Esophagus mucosa (tissue), 1 donor: ENCODE measurements around the gene GBX2. TPM values are rescaled to one million over a fixed set of nuclear protein-coding genes. Genes with fewer than 3 reads are reported as not detected.

ENCODE experiments used
- ATAC-seq: fragments of 200-7000 bp; cut with Tn5 transposase; one replicate; pipeline ENCODE4 v1.9.1; 2020
- total RNA-seq: library from RNA; stranded (reverse); gene quantifications from one replicate; pipeline ENCODE4 v1.2.4, GENCODE V29; 2023
- donor health status: DM: yes; HTN: yes; CAD: no.

Gene GBX2
- not detected for total RNA-seq

DNA sequence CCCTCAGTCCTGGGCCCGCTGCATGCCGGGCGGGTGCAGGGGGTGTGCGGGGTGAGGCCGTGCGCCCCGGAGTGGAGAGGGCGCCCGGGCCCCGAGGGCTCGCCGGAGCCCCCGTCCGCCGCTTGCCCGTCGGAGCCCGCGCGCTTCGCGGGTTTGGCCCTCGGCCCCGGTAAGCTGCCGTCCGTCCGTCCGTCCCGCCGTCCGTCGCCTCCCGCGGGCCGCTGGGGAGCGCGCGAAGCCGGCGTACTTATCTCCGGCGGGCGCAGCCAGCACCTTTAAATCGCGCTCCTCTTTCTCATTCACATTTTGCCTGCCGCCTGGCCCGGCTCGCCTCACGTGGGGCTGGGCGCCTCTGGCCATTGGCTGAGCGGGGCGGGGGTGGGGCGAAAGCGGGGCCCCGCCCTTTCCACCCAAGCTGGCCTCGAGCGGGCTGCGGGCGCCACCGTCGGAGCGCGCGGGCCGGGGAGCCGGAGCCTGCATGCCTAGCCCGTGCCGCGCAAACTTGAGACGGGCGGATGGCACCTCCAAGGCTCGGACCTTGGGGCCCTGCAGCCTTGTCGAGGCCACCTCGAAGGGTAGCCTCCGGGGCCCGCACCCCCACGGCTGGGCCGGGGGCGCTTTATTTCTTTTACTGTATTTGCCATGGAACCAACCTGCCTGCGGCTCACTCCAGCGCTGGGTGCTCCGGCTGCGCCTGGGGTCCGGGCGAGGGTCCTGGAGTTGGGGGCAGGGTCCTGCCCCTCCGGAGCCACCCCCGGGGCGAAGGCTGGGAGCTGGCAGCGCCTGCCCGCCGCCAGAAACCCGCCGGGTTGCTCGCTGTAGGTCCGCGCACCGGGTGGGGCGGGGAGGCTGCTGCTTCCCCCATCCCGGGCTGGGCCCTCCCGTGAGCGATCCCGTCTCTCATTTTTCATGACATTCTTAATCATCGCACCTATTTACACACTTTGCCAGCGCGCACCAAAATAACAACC is at the start of gene GBX2:
TSS of gene GBX2 (minus strand) at position 277 of the 971 bp plus-strand sequence. CDS start 415 bp downstream, outside the sequence.
- peak; percentile 69 for ATAC-seq

DNA sequence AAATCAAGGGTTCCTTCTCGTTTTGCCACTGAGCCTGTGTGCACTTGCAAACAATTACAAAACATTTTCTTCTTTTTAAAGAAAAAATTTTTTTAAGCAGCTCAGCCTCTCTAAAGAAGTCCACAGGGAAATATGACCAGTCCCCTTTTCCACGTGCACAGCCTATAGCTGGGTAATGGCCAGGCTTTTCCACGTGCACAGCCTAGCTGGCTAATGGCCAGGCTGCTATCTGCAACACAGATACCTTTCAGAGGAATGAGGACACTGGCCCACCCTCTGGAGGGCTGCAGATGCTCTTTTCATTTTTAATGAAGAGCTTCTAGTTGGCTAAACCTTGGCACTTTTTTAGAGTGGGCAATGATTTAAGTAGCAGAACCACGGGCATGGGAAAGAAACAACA is 49.7 kb upstream of the GBX2 start:
- no peak for ATAC-seq

DNA sequence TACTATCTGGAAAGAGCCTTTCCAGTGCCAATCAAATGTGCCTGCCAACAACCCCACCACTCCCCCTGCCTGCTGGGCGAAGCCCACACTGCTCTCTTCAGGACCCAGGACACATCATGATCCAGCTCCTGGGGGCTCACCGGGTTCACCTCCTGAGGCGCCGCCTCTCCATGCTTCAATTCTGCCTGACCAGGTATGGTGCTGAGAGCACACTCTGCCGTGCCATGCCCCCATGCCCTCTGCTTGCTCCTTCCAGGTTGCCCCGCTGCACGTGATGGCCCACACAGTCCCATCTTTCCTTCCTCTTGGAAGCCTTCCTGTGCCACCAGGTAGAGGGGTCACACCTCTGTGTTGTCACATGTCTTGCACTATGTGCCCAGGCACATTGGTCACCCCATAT is 48.5 kb upstream of the GBX2 start:
- no peak for ATAC-seq

DNA sequence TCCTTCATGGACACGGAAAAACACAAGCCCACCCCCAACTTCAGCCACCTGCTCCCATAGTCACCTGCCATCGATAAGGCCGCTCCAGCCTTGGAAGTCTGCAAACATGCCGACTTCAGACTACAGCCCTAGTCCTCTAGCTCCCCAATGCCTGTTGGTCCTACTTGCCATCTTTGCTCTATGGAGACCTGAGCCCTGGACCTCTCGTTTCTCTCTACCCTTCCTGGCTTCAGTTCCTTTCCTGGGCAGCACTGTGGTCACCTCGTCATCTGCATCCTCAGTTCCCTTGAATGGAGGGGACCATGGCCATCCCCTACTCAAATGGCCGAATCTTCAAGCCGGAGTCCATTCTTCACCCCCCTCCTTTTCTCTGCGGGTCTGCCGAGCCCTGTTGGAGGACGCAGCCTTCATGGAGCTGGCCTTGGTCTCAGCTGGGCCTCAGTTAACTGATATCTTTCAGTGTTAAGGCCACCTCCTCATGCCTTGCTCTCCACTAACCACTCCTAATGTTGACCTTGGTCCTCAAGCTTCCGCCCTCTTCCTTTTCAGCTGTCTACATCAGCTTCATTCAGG is 47.7 kb upstream of the GBX2 start:
- no peak for ATAC-seq

DNA sequence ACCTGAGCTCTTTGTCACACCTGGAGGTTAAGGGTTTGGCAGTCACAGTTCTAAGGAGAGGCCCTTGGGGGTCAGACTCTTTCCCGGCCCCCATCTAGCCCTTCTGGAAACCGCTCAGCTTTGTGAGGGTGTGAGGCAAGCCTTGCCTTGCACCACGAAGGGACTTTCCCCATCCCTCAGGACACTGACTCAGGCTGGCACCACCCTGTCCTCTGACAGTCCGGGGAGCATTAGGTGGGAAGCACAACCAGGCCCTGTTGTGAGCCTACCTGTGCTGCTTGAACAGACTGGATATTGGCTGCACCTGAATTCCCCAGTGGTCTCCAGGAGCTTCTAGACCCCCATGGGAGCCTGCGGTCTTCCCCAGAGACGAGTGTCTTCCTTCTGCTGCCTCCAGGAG is 47.0 kb upstream of the GBX2 start:
- peak; percentile 55 for ATAC-seq

DNA sequence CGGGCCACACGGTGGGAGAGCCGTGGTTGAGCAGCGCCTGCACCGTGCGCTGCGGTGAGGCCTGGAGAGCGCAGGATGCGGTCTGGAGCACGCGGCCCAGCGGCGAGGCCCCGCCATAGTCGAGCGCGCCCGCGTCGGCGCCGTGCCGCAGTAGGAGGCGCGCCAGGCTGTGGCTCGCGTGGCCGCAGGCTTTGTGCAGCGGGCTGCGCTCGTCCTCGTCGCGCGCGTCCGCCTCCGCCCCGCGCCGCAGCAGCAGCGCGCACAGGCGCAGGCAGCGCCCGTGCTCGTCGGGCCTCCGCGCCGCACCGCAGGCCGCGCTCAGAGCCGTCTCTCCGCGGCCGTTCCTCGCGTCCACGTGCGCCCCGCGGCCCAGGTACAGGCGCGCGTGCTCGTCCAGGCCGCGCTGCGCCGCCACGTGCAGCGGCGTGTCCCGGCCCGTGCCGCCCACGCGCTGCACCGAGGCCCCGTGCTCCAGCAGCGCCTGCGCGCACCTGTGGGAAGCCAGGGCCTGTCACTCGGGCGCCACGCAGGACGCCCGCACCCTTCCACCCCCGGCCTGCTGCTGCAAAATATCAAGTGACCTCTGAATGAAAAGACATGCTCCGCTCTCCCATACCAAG is 46.3 kb upstream of the GBX2 start:
- ATAC-seq: no peak

DNA sequence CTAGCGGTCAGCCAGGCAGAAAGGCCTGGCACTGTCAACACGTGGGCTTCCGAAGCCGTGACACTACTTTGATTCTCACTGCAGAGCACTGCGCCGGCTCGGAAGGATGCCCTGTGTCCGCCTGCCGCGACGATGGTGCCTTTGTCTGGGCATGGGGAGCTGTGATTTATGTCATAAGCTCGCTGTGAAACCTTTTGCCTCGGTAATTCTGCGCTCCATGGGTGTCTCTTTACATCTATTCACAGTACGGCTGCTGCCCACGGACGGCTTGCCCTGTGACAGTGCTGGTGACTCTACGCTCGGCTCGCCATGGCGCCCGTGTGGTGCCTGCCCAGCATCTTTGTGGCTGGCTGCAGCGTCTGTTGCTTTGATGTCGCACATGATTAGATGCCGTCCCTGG is 43.1 kb upstream of the GBX2 start:
- no peak for ATAC-seq

DNA sequence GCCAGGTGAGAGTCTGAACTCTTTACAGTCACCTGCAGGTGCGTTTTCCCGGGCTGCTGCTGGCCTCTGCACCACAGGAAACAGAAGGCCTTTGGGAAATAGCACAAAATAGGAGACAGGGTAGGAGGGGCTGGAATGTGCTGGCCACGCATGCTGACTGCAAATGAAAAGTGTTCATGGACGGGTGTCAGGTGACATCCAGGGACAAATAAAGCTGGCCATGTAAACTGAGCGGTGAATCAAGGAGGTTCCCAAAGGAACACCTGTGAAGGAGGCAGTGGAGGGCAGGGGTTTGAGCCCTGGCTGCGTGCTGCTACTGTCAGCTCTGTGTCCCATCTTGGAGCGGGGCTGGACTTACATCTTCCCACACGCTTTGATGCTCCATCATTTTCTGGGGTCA is 42.4 kb upstream of the GBX2 start:
- no peak for ATAC-seq

DNA sequence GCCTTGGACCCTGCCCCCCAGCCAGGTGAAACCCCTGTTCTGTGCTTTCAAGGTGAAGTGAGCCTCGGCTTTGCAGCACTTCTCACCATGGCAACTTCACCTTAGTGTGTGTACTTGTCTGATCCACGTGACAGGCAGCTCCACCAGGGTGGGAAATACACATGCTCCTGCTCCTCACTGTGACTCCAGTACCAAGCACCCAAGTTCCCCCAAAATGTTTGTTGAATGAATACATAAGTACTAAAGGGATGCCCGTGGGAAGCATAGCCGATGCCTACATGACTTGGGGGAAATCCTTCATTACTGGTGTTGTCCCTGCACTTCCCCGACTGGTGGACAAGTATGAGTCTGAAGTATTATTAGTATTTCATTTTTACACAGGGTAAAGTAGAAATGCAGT is 41.8 kb upstream of the GBX2 start:
- ATAC-seq: no peak

DNA sequence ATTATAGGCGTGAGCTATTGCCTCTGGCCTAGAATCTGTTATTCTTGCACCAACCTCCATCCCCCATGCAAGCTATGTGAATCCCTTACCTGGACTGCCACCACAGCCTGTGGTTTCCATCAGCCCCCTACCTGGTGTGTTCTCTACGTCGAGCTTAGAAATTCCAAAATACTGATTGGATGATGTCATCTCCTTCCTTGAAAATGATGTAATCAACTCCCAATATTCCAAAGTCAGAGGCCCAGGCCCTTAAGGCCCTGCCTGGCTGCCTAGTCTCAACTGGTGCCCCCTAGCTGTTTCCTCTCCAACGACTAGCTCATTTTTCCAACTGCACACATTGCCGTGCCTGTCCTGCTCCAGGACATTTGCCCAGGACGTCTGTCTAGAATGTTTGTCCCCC is 41.3 kb upstream of the GBX2 start:
- ATAC-seq: no peak

DNA sequence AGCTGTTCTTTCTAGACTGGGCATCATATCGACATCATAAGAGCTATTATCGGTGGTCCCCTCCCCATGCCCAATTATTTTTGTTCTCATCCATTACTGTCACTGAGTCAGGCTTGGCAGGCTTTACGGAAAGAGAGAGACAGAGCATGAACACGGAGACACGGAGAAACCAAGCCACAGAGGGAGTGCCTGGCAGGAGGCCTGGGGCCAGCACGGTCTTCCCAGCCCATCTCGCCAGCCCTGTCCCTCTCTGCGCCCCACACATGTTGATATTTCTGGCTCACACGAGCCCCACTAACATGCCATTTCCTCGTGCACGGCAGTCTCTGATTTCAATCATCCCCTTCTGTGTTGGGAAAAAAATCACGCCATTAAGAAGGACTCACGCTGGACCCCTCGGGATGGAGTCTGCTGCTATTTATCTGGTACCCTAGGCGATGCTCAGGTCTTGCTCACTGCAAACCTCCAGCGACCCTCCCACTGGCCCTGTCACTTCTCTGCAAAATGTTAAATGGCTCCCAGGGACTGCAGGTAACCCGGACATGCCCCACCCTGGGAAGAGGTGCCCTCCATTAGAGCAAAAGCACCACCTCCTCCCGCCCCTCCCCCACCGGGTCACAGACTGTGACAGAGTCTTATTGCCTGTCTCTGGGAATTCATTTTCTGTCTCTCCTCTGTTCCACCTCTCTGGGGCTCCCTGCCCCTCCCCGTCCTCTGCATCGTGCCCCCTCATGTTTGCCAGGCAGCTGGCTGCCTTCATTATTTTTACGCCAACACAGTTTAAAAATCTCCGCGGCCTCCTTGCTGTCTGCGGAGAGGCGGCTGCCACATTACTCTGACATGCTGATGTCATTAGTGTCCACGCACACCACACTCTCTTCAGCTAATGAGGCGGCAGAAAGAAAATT is 40.1 kb upstream of the GBX2 start:
- ATAC-seq: no peak

DNA sequence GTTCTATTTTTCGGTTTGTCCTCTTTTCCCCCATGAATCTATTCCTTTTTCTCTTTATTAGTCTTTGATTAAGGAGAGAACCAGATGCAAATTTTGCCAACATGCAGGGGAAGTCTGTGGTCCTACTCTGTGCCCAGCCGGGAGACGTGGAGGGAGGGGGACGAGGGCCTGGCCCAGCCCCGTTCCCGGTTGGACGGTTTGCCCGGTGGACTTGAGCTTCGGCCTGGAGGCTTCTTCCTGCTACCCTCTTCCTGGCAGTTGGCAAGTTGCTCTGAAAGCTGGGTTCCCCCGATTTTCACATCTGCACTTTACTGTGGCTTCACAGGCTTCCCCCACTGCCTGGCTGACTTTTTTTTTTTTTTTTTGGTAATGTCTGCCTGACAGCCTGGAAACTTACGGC is 39.3 kb upstream of the GBX2 start:
- no peak for ATAC-seq

DNA sequence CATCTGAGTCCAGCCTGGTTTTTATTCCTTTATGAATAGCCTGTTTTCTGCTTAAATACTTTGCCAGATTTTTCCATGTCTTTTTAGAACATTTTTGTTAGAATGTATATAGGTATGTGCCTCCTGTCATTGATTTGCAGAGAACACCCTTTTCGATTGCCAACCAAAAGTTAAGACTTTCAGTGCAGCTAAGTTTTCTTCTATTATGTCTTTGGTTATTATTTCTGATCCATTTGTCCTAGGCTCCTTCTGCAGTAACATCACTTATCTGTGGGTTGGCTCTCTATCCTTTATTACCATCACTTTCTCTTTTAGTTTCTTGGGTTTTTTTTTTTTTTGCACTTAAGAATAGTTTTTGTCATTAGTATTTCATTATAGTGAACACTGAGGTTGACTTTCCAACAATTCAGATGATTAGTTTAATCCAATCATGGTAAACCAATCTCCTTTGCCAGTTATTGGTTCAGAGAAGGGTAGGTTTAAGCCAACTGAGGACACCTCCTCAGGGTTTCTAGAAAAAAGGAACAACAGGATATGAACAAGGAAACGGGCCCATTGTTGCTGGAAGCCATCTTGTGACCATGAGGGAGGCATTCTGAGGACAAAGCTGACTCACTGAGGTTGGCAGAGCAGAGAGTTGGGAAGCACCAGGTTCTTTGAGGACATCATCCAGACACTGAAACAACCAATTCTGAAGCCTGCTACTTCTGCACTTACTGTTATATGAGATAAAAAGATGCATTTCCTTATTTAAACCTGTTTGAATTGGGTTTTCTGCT is 37.9 kb upstream of the GBX2 start:
- no peak for ATAC-seq

DNA sequence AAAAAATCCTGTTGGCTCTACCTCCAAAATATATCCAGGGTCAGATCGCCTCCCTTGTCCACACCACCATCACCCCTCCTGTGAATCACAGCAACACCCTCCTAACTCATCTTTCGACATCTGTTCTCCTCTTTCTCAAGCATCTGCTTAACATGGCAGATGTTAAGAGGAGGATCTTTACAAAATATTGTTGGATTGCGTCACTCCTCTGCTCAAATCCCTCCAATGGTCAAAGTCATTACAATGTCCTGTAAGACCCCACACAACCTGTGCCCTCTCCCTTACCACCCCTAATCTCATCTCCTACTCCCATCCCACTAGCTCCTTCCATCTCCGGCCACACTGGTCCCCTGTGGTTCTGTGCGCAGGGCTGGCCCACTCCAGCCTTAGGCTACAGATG is 36.8 kb upstream of the GBX2 start:
- no peak for ATAC-seq

DNA sequence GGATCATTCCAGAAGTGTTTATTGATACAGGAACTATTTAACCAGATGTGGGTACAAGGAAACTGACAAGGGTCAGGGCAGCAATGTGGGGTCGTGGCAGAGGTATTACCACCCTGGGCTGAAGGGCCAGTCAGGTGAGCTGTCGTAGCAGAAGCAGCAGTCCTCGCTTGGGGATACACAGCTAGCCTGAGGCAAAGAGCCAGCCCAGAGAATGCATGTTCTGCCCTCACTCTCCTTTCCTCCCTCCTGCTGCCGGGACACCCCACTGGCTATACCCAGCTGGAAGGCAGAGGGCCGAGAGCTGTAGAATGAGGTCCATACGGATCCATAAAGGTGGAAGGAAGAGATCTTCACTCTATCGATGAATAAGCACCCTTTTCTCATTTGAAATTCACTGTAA is 32.2 kb upstream of the GBX2 start:
- no peak for ATAC-seq

DNA sequence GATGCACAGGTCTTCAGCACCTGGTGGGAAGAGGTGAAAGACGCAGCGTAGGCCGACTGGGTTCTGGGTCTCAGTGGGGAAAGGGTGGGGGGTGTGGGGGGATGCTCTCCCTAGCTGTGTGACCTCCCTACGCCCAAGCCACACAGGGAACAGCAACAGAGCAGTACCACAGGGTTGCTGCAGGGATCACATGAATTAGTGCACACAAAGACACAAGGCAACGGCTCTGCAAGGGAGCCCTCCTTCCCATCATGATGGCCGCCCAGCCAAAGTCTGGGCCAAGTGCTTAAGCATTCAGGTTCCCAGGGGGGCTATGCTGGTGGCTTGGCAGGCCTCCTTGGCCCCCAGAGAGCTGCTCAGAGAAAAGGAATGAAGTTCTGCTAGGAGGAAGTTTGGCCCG is 28.2 kb upstream of the GBX2 start:
- ATAC-seq: no peak

DNA sequence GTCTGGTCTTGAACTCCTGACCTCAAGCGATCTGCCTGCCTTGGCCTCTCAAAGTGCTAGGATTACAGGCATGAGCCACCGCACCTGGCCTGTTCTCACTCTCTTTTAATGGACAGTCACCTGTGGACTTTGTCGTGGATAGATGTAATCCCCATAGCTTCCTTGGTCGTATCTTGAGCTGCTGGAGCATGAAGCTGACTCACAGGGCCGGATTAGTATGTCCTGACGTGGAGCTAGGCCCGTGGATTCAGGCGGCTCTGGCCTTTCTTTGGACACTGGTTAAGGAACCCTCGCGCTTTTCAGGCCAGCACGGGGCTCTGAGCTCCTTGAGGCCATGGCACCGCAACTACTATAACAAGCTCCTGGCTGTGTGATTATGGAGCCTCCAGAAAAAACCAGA is 27.5 kb upstream of the GBX2 start:
- peak; percentile 48 for ATAC-seq

DNA sequence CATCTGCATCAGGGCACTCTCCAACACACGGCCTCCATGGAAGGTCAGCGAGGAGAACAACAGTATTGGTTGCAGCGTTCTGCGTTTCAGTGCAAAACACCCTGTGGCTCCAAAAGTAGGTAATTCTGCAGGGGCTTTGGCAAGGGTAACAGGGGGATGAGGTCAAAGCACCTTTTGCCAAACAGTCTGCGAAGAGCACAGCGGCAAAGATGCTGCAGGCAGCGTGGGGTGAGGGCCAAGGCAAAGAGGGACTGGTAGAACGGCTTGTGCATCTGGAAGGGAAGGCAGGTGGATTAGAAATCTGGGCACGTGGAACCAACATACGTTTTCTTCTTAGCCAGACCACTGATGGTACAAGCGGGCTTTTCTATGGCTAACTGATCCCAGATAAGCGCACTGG is 26.6 kb upstream of the GBX2 start:
- ATAC-seq: no peak

DNA sequence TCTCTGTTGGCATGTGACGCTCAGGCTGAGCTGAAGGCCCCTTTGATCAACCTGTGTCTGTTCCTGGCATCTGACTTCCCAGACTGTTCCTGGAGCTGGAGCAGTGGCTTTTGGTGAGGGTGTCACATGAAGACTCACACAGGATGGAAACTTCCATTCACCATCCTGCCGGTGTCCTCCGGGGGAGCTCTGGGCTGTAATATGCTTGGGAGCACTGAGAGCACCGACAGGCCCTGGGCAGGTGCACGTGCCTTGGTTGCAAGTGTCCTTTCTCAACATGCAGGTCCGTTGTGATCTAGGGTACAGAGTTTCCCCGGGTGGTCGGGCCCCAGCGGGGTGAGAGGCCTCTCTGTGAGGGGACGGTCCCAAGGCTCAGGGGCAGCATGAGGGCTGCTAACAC is 24.8 kb upstream of the GBX2 start:
- no peak for ATAC-seq

DNA sequence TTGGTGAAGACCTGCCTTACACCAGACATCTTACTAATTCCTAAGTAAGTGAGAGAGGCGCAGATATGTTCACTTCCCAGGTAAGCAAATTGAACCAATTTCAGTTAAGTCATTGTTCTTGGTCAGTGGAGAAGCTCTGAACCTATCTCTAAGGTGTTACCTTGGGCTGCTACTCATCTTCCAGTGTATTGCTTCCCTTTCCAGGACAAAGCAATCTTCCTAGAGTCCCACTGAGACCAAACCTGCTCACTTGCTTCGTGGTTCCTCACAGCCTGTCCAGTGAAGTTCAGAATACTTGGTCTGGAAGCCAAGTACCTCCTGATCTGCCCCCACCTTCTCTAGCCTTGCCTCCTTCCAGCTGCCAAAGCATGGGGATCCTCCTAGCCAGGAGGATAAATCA is 22.5 kb upstream of the GBX2 start:
- ATAC-seq: no peak

DNA sequence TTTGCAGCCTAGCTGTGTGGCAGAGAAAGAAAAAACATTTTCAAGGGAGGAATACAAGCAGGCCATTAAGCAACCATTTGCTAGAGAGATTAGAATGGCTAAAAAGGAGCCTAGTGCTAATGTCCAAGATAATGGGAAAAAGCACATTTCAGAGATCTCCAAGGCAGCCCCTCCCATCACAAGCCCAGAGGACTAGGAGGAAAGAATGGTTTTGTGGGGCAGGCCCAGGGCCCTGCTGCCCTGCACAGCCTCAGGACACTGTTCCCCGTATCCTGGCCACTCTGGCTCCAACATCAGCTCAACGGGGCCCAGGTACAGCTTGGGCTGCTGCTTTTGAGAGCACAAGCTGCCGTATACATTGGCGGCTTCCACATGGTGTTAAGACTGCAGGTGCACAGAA is 16.5 kb upstream of the GBX2 start:
- no peak for ATAC-seq
